ENCODE data around the gene TMEM256.

TMEM256 gene

GRCh38 chr17:7403043-7403726 lies 712 bp downstream of the TMEM256 start:
- Histone ChIP-seq H3K9me3 (ENCODE audit: control insufficient read depth in 5 of 5, low read length in 5 of 5) (no peaks in the 10 kb centered on the region), H3K27ac (ENCODE audit: low read depth, low read length) (peak overlapping the region; percentile 92), H3K36me3 (ENCODE audit: control insufficient read depth in 5 of 5, insufficient read depth in 5 of 5, low read length in 5 of 5) (no peaks in the 10 kb centered on the region), H3K9ac (ENCODE audit: low read length in 5 of 5) (peak overlapping the region; percentile 43 to 82 (median 75)), H3K27me3 (ENCODE audit: control insufficient read depth in 5 of 5, insufficient read depth in 4 of 5, low read length in 5 of 5) (no peaks in the 10 kb centered on the region), H3K4me1 (ENCODE audit: control insufficient read depth in 5 of 5, insufficient read depth in 5 of 5, low read length in 5 of 5) (peaks cover 4 to 25% (median 17%) of the 10 kb centered on the region in 5 donors), H3K4me3 (ENCODE audit: low read depth in 1 of 5, low read length in 5 of 5) (peak overlapping the region; percentile 77 to 83 (median 80))

- no peaks in the 10 kb centered on the region for H3K9me3 ChIP-seq (ENCODE audit: control insufficient read depth in 5 of 5, low read length in 5 of 5)
- H3K36me3 ChIP-seq (ENCODE audit: control insufficient read depth in 5 of 5, insufficient read depth in 5 of 5, low read length in 5 of 5), result no peaks in the 10 kb centered on the region
- peaks cover 4 to 25% (median 22%) of the 10 kb centered on the region in 5 donors for H3K4me1 ChIP-seq (ENCODE audit: control insufficient read depth in 5 of 5, insufficient read depth in 5 of 5, low read length in 5 of 5)
- H3K27me3 ChIP-seq (ENCODE audit: control insufficient read depth in 5 of 5, insufficient read depth in 4 of 5, low read length in 5 of 5), result no peaks in the 10 kb centered on the region
- no peak overlapping the region for H3K4me3 ChIP-seq (ENCODE audit: low read depth in 1 of 5, low read length in 5 of 5)
- H3K27ac ChIP-seq (ENCODE audit: low read depth, low read length), result no peak overlapping the region
- no peak overlapping the region for H3K9ac ChIP-seq (ENCODE audit: low read length in 5 of 5)
Observed at GRCh38 chr17:7398612-7399011, 5.3 kb downstream of the TMEM256 start.

- Histone ChIP-seq H3K36me3 (ENCODE audit: control insufficient read depth in 5 of 5, insufficient read depth in 5 of 5, low read length in 5 of 5) (peaks cover 0 to 11% (median 8%) of the 10 kb centered on the region in 5 donors), H3K27me3 (ENCODE audit: control insufficient read depth in 5 of 5, insufficient read depth in 4 of 5, low read length in 5 of 5) (no peaks in the 10 kb centered on the region), H3K4me3 (ENCODE audit: low read depth in 1 of 5, low read length in 5 of 5) (no peak overlapping the region), H3K27ac (ENCODE audit: low read depth, low read length) (no peak overlapping the region), H3K9me3 (ENCODE audit: control insufficient read depth in 5 of 5, low read length in 5 of 5) (no peaks in the 10 kb centered on the region), H3K9ac (ENCODE audit: low read length in 5 of 5) (no peak overlapping the region), H3K4me1 (ENCODE audit: control insufficient read depth in 5 of 5, insufficient read depth in 5 of 5, low read length in 5 of 5) (peaks cover 0 to 24% (median 18%) of the 10 kb centered on the region in 5 donors)
Observed at GRCh38 chr17:7396147-7396546, 7.8 kb downstream of the TMEM256 start.

GRCh38 chr17:7394452-7395191 lies 9.3 kb downstream of the TMEM256 start, which contains the start of gene PLSCR3:
Gene PLSCR3, minus strand, starts transcription at chr17:7394525. Its CDS starts 415 bp downstream, at chr17:7394110.
- H3K27ac ChIP-seq (ENCODE audit: low read depth, low read length), result peak within 1 kb of the TSS; percentile 77
- H3K9ac ChIP-seq (ENCODE audit: low read length in 5 of 5), result peak within 1 kb of the TSS in 4 of 5 donors; percentile 70 to 87 (median 82)
- H3K36me3 ChIP-seq (ENCODE audit: control insufficient read depth in 5 of 5, insufficient read depth in 5 of 5, low read length in 5 of 5), result peaks cover 0 to 27% (median 19%) of the 10 kb centered on the region in 5 donors
- peak within 1 kb of the TSS; percentile 69 to 80 (median 73) for H3K4me3 ChIP-seq (ENCODE audit: low read depth in 1 of 5, low read length in 5 of 5)
- no peaks in the 10 kb centered on the region for H3K9me3 ChIP-seq (ENCODE audit: control insufficient read depth in 5 of 5, low read length in 5 of 5)
- peaks cover 0 to 33% (median 18%) of the 10 kb centered on the region in 5 donors for H3K4me1 ChIP-seq (ENCODE audit: control insufficient read depth in 5 of 5, insufficient read depth in 5 of 5, low read length in 5 of 5)
- H3K27me3 ChIP-seq (ENCODE audit: control insufficient read depth in 5 of 5, insufficient read depth in 4 of 5, low read length in 5 of 5), result no peaks in the 10 kb centered on the region

GRCh38 chr17:7393613-7394451 lies 10.1 kb downstream of the TMEM256 start:
- Histone ChIP-seq H3K4me1 (ENCODE audit: control insufficient read depth in 5 of 5, insufficient read depth in 5 of 5, low read length in 5 of 5) (peaks cover 0 to 33% (median 18%) of the 10 kb centered on the region in 5 donors), H3K36me3 (ENCODE audit: control insufficient read depth in 5 of 5, insufficient read depth in 5 of 5, low read length in 5 of 5) (peaks cover 0 to 34% (median 26%) of the 10 kb centered on the region in 5 donors), H3K27ac (ENCODE audit: low read depth, low read length) (peak overlapping the region; percentile 77), H3K9ac (ENCODE audit: low read length in 5 of 5) (peak overlapping the region in 4 of 5 donors; percentile 70 to 82 (median 81)), H3K27me3 (ENCODE audit: control insufficient read depth in 5 of 5, insufficient read depth in 4 of 5, low read length in 5 of 5) (no peaks in the 10 kb centered on the region), H3K9me3 (ENCODE audit: control insufficient read depth in 5 of 5, low read length in 5 of 5) (no peaks in the 10 kb centered on the region), H3K4me3 (ENCODE audit: low read depth in 1 of 5, low read length in 5 of 5) (peak overlapping the region; percentile 64 to 80 (median 73))

GRCh38 chr17:7392696-7393612 lies 10.9 kb downstream of the TMEM256 start:
- Histone ChIP-seq H3K9me3 (ENCODE audit: control insufficient read depth in 5 of 5, low read length in 5 of 5) (no peaks in the 10 kb centered on the region), H3K36me3 (ENCODE audit: control insufficient read depth in 5 of 5, insufficient read depth in 5 of 5, low read length in 5 of 5) (peaks cover 0 to 43% (median 32%) of the 10 kb centered on the region in 5 donors), H3K4me3 (ENCODE audit: low read depth in 1 of 5, low read length in 5 of 5) (peak overlapping the region in 4 of 5 donors; percentile 72 to 80 (median 74)), H3K27ac (ENCODE audit: low read depth, low read length) (no peak overlapping the region), H3K4me1 (ENCODE audit: control insufficient read depth in 5 of 5, insufficient read depth in 5 of 5, low read length in 5 of 5) (peaks cover 0 to 33% (median 18%) of the 10 kb centered on the region in 5 donors), H3K9ac (ENCODE audit: low read length in 5 of 5) (peak overlapping the region in 3 of 5 donors; percentile 80 to 82 (median 82)), H3K27me3 (ENCODE audit: control insufficient read depth in 5 of 5, insufficient read depth in 4 of 5, low read length in 5 of 5) (no peaks in the 10 kb centered on the region)

- Histone ChIP-seq H3K36me3 (ENCODE audit: control insufficient read depth in 5 of 5, insufficient read depth in 5 of 5, low read length in 5 of 5) (peaks cover 0 to 46% (median 38%) of the 10 kb centered on the region in 5 donors), H3K9me3 (ENCODE audit: control insufficient read depth in 5 of 5, low read length in 5 of 5) (no peaks in the 10 kb centered on the region), H3K27me3 (ENCODE audit: control insufficient read depth in 5 of 5, insufficient read depth in 4 of 5, low read length in 5 of 5) (no peaks in the 10 kb centered on the region), H3K4me3 (ENCODE audit: low read depth in 1 of 5, low read length in 5 of 5) (no peak overlapping the region), H3K4me1 (ENCODE audit: control insufficient read depth in 5 of 5, insufficient read depth in 5 of 5, low read length in 5 of 5) (peaks cover 0 to 33% (median 18%) of the 10 kb centered on the region in 5 donors), H3K27ac (ENCODE audit: low read depth, low read length) (no peak overlapping the region), H3K9ac (ENCODE audit: low read length in 5 of 5) (no peak overlapping the region)
Observed at GRCh38 chr17:7391307-7391706, 12.6 kb downstream of the TMEM256 start.

- H3K9me3 ChIP-seq (ENCODE audit: control insufficient read depth in 5 of 5, low read length in 5 of 5), result no peaks in the 10 kb centered on the region
- peaks cover 0 to 46% (median 38%) of the 10 kb centered on the region in 5 donors for H3K36me3 ChIP-seq (ENCODE audit: control insufficient read depth in 5 of 5, insufficient read depth in 5 of 5, low read length in 5 of 5)
- H3K27me3 ChIP-seq (ENCODE audit: control insufficient read depth in 5 of 5, insufficient read depth in 4 of 5, low read length in 5 of 5), result no peaks in the 10 kb centered on the region
- H3K4me1 ChIP-seq (ENCODE audit: control insufficient read depth in 5 of 5, insufficient read depth in 5 of 5, low read length in 5 of 5), result peaks cover 0 to 32% (median 18%) of the 10 kb centered on the region in 5 donors
- no peak overlapping the region for H3K27ac ChIP-seq (ENCODE audit: low read depth, low read length)
- no peak overlapping the region for H3K4me3 ChIP-seq (ENCODE audit: low read depth in 1 of 5, low read length in 5 of 5)
- H3K9ac ChIP-seq (ENCODE audit: low read length in 5 of 5), result no peak overlapping the region
Observed at GRCh38 chr17:7389924-7390910, 13.7 kb downstream of the TMEM256 start.

All from subcutaneous abdominal adipose tissue (tissue), 5 donors.